H1 (cell line): ENCODE results near the gene SCGB2B2. TPM values are rescaled to one million over a fixed set of nuclear protein-coding genes. Genes with fewer than 3 reads are reported as not detected.

Experiments
- CTCF ChIA-PET: fragments of 300-600 bp; sonication (Branson Sonifier 250); formaldehyde crosslinking; loops from one replicate; lab custom pipeline; 2021; ENCODE audit not compliant: partially characterized antibody; lab: Charles Lee
- POLR2A ChIA-PET: fragments of 300-600 bp; sonication (Branson Sonifier 250); formaldehyde crosslinking; loops from one replicate; lab custom pipeline; 2021; ENCODE audit warnings: inconsistent platforms; ENCODE audit not compliant: partially characterized antibody; lab: Charles Lee
- DNase-seq, 2 experiments: peaks; one replicate each; pipeline versions ENCODE4 v3.0.0 to v3.0.0-alpha.2; 2010 to 2022; ENCODE audit warnings: low spot score in 2 of 2, low read depth in 1 of 2, mixed read lengths in 1 of 2
- FAIRE-seq: peaks from 2 replicates; lab custom pipeline; 2011; peaks lifted over from hg19 to GRCh38; lab: Jason Lieb, UNC
- H2AFZ ChIP-seq: 2 replicates; pipeline ENCODE4 v1.8.1; 2012; ENCODE audit warnings: low read length, inconsistent platforms
- H2AK5ac ChIP-seq: 2 replicates; pipeline ENCODE4 v1.6.1; 2013; ENCODE audit warnings: low read depth, low read length
- H2BK120ac ChIP-seq: replicated peaks from 2 replicates; pipeline ENCODE3; 2013; ENCODE audit warnings: low read depth, low read length, inconsistent platforms
- H2BK12ac ChIP-seq: 2 replicates; pipeline ENCODE4 v1.6.1; 2013; ENCODE audit warnings: low read depth, low read length
- H2BK15ac ChIP-seq: 2 replicates; pipeline ENCODE4 v1.6.1; 2013; ENCODE audit warnings: low read length
- H2BK20ac ChIP-seq: 2 replicates; pipeline ENCODE4 v1.6.1; 2013; ENCODE audit warnings: low read length
- H2BK5ac ChIP-seq: 2 replicates; pipeline ENCODE4 v1.6.1; 2013; ENCODE audit warnings: low read depth, low read length
- H3K14ac ChIP-seq: 2 replicates; pipeline ENCODE4 v1.6.1; 2013; ENCODE audit warnings: inconsistent platforms; ENCODE audit not compliant: insufficient read length
- H3K18ac ChIP-seq: 2 replicates; pipeline ENCODE4 v1.6.1; 2013; ENCODE audit warnings: low read length; ENCODE audit errors: extremely low read depth
- H3K23ac ChIP-seq: 2 replicates; pipeline ENCODE4 v1.6.1; 2013; ENCODE audit warnings: inconsistent platforms; ENCODE audit not compliant: insufficient read length
- H3K23me2 ChIP-seq: 2 replicates; pipeline ENCODE4 v1.6.1; 2013; ENCODE audit warnings: low read depth, low read length
- H3K27ac ChIP-seq: 2 replicates; pipeline ENCODE4 v1.6.1; 2011; ENCODE audit warnings: low read depth, low read length, inconsistent platforms
- H3K27me3 ChIP-seq, 4 experiments: replicated peaks in 1 of 4; 1 replicate in 1 of 4; 2 replicates in 3 of 4; pipeline versions ENCODE4 v1.6.1 to v1.8.1; 2011 to 2013; ENCODE audit warnings: low read length in 3 of 4, mild to moderate bottlenecking in 3 of 4, inconsistent platforms in 2 of 4, mixed read lengths in 2 of 4, moderate library complexity in 1 of 4; ENCODE audit not compliant: control insufficient read depth in 3 of 4, insufficient read depth in 3 of 4; ENCODE audit errors: extremely low read depth in 1 of 4
- H3K36me3 ChIP-seq, 4 experiments: 2 replicates each; pipeline versions ENCODE4 v1.6.1 to v1.8.1; 2011 to 2013; ENCODE audit warnings: mild to moderate bottlenecking in 4 of 4, low read length in 3 of 4, moderate library complexity in 2 of 4, control low read depth in 1 of 4, inconsistent platforms in 1 of 4; ENCODE audit not compliant: insufficient read depth in 4 of 4, control insufficient read depth in 2 of 4
- H3K4ac ChIP-seq: replicated peaks from 2 replicates; pipeline ENCODE3; 2013; ENCODE audit warnings: low read length, low read depth, mixed read lengths, inconsistent platforms; ENCODE audit not compliant: insufficient read length
- H3K4me1 ChIP-seq, 4 experiments: replicated peaks in 1 of 4; 1 replicate in 1 of 4; 2 replicates in 3 of 4; pipeline versions ENCODE4 v1.6.1 to v1.8.1; 2011 to 2013; ENCODE audit warnings: low read length in 3 of 4, inconsistent platforms in 2 of 4, mixed read lengths in 1 of 4; ENCODE audit not compliant: insufficient read depth in 4 of 4, control insufficient read depth in 3 of 4
- H3K4me2 ChIP-seq, 2 experiments: 2 replicates each; pipeline versions ENCODE4 v1.6.1 to v1.8.1; 2011 to 2013; ENCODE audit warnings: low read depth in 2 of 2, low read length in 2 of 2, control low read depth in 1 of 2, inconsistent platforms in 1 of 2, mild to moderate bottlenecking in 1 of 2; ENCODE audit not compliant: insufficient read depth in 1 of 2
- H3K4me3 ChIP-seq, 4 experiments: fragments of 200-600, 300-600 bp in 1 of 4; sonication (generic), shearing (Covaris generic), sonication (Bioruptor Twin) in 1 of 4; 2 replicates each; pipeline versions ENCODE4 v1.5.1 to v1.8.1; 2011 to 2016; ENCODE audit warnings: low read length in 4 of 4, low read depth in 3 of 4, control low read depth in 2 of 4, inconsistent platforms in 2 of 4, mild to moderate bottlenecking in 2 of 4, mixed read lengths in 1 of 4, moderate library complexity in 1 of 4; ENCODE audit not compliant: insufficient read depth in 2 of 4; ENCODE audit errors: extremely low read depth in 1 of 4
- H3K56ac ChIP-seq: replicated peaks from 2 replicates; pipeline ENCODE3; 2013; ENCODE audit warnings: low read depth, mild to moderate bottlenecking, mixed read lengths, low read length, inconsistent platforms; ENCODE audit not compliant: insufficient read length
- H3K79me1 ChIP-seq: 2 replicates; pipeline ENCODE4 v1.6.1; 2013; ENCODE audit warnings: low read depth, low read length, control low read depth
- H3K79me2 ChIP-seq, 2 experiments: 2 replicates each; pipeline versions ENCODE4 v1.6.1 to v1.8.1; 2012 to 2013; ENCODE audit warnings: low read length in 2 of 2, mild to moderate bottlenecking in 2 of 2, inconsistent platforms in 1 of 2; ENCODE audit not compliant: insufficient read depth in 2 of 2, control insufficient read depth in 1 of 2
- H3K9ac ChIP-seq, 4 experiments: replicated peaks in 1 of 4; 1 replicate in 1 of 4; 2 replicates in 3 of 4; pipeline versions ENCODE4 v1.6.1 to v1.8.1; 2011 to 2013; ENCODE audit warnings: low read depth in 3 of 4, low read length in 3 of 4, control low read depth in 2 of 4, mild to moderate bottlenecking in 2 of 4, moderate library complexity in 2 of 4, inconsistent platforms in 1 of 4; ENCODE audit errors: extremely low read depth in 1 of 4
- H3K9me3 ChIP-seq, 2 experiments: 2 replicates each; pipeline versions ENCODE4 v1.6.1 to v1.8.1; 2012 to 2013; ENCODE audit warnings: mild to moderate bottlenecking in 2 of 2, moderate library complexity in 2 of 2, control low read depth in 1 of 2, inconsistent platforms in 1 of 2, low read depth in 1 of 2, low read length in 1 of 2, mixed read lengths in 1 of 2; ENCODE audit not compliant: insufficient read depth in 2 of 2
- H4K20me1 ChIP-seq, 2 experiments: replicated peaks in 1 of 2; 2 replicates each; pipeline versions ENCODE3 to v1.8.1; 2011 to 2013; ENCODE audit warnings: inconsistent platforms in 2 of 2, low read length in 2 of 2, mild to moderate bottlenecking in 1 of 2; ENCODE audit not compliant: insufficient read depth in 2 of 2, control insufficient read depth in 1 of 2
- H4K5ac ChIP-seq: 2 replicates; pipeline ENCODE4 v1.6.1; 2013; ENCODE audit warnings: low read length, low read depth, mixed read lengths, inconsistent platforms; ENCODE audit not compliant: insufficient read length
- H4K8ac ChIP-seq: 2 replicates; pipeline ENCODE4 v1.8.0; 2013; ENCODE audit warnings: mild to moderate bottlenecking, moderate library complexity, low read length, inconsistent platforms; ENCODE audit not compliant: insufficient read depth; ENCODE audit errors: extremely low read depth
- H4K91ac ChIP-seq: replicated peaks from 2 replicates; pipeline ENCODE3; 2013; ENCODE audit warnings: low read length, mixed read lengths, inconsistent platforms; ENCODE audit not compliant: insufficient read length
- GTF2F1 ChIP-seq: IDR thresholded peaks from 2 replicates; pipeline ENCODE4 v1.6.1; 2012; ENCODE audit warnings: low read depth, low read length, improper control_type of control experiment, borderline replicate concordance
- NANOG ChIP-seq: IDR thresholded peaks from 2 replicates; pipeline ENCODE4 v1.6.1; 2011; ENCODE audit warnings: low read length, low read depth, mild to moderate bottlenecking, inconsistent platforms; ENCODE audit not compliant: insufficient read depth, poor library complexity, severe bottlenecking
- WGBS, 2 experiments: shearing (Covaris generic) in 1 of 2; methylation state at CpG; one replicate each; pipeline versions ENCODE4 v1.1.6 to v1.1.7; 2013 to 2015; ENCODE audit warnings: low lambda C conversion rate in 2 of 2, mixed read lengths in 2 of 2, inconsistent platforms in 1 of 2, low coverage in 1 of 2, missing lambda C conversion rate in 1 of 2; ENCODE audit not compliant: insufficient replicate concordance in 2 of 2, insufficient coverage in 1 of 2, insufficient read length in 1 of 2; ENCODE audit errors: extremely low coverage in 1 of 2, missing lambda C conversion rate in 1 of 2; 5-methylcytosine and 5-hydroxymethylcytosine counted together
- polyA plus RNA-seq, 7 experiments: library from polyadenylated mRNA; depleted of rRNA in 3 of 7; stranded (reverse) in 5 of 7; unstranded in 2 of 7; fragments of >200 nt in 5 of 7; fragments of 200-250 nt in 2 of 7; gene quantifications; 1 replicate in 5 of 7; 2 replicates in 1 of 7; 4 replicates in 1 of 7; pipeline versions ENCODE4 v1.2.1 to v1.2.3, GENCODE V29; 2011 to 2013; ENCODE audit warnings: missing spikeins in 2 of 7, mixed read lengths in 2 of 7
- total RNA-seq: library from RNA; stranded (reverse); fragmentation: NEBNext Ultra II Directional; extraction: Animal tissue kit (Norgen Biotek cat#: 25700); gene quantifications from 2 replicates; pipeline ENCODE4 v1.2.1, GENCODE V29; 2021

SCGB2B2 gene
- total and polyA plus RNA-seq, 2 of the 8 experiments (the other 6 are each of a cell fraction or from before 2014, with no cell fraction given): 0.09 TPM; not detected in 1

DNA sequence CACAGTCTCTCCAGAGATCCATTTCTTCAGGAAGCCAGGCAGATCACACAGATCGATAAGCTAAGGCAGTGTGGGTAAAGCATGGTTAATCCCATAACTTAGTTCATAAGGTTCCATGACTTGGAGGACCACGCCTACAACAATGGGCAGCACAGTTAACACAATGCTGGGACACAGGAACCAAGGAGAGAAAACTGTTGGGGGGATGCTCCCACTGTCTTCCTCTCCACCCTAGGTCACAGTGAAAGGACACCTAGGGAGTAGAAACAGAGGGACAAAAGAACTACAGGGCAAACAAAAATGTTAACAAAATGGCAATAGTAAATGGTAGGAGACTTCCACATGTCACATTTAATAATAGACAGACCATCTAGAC, 36.3 kb upstream of the SCGB2B2 start:
- WGBS, 2 experiments: 66% methylated on average over 2 of the region's 2 CpGs; no CpG with 5 or more reads in 1 of the 2 experiments
- H3K79me1 ChIP-seq: no peaks in the 10 kb centered on the region
- DNase-seq (no peak), FAIRE-seq (no peak)
- no peaks in the 10 kb centered on the region for H3K27me3 ChIP-seq
- H2BK20ac ChIP-seq: no peak overlapping the region
- H2BK5ac ChIP-seq: no peak overlapping the region
- no peak overlapping the region for H3K4me2 ChIP-seq
- no peak overlapping the region for H4K5ac ChIP-seq
- H3K23ac ChIP-seq: no peak overlapping the region
- no peak overlapping the region for H2AFZ ChIP-seq
- no peak overlapping the region for H3K27ac ChIP-seq
- TF ChIP-seq GTF2F1 (no peak), NANOG (no peak)
- no peak overlapping the region for H2BK120ac ChIP-seq
- no peak overlapping the region for H4K91ac ChIP-seq
- H3K79me2 ChIP-seq: no peaks in the 10 kb centered on the region
- H2BK12ac ChIP-seq: no peak overlapping the region
- H4K20me1 ChIP-seq: no peaks in the 10 kb centered on the region
- H3K4me1 ChIP-seq: no peaks in the 10 kb centered on the region
- H3K4me3 ChIP-seq: no peak overlapping the region
- H3K9me3 ChIP-seq: peaks cover 31 to 42% of the 10 kb centered on the region in 2 experiments
- H3K36me3 ChIP-seq: no peaks in the 10 kb centered on the region
- no peak overlapping the region for H4K8ac ChIP-seq
- H3K56ac ChIP-seq: no peak overlapping the region
- ChIA-PET POLR2A (interaction anchor here (1.4 to 2.4 kb wide), 2 partner anchors 36 to 213 kb away, joined by 4 to 8 read pairs; partner anchors contain the start of genes SCGB2B2 and ZNF302), CTCF (interaction anchor here (0.6 to 6.2 kb wide), 5 partner anchors 17 to 934 kb away, joined by 3 to 46 read pairs (median 3); no protein-coding TSS in a partner anchor)
- H3K14ac ChIP-seq: no peak overlapping the region
- H3K4ac ChIP-seq: no peak overlapping the region
- H3K18ac ChIP-seq: no peak overlapping the region
- no peak overlapping the region for H2AK5ac ChIP-seq
- H2BK15ac ChIP-seq: no peak overlapping the region
- no peak overlapping the region for H3K9ac ChIP-seq
- no peaks in the 10 kb centered on the region; the same call in 1 of the 2 replicates for H3K23me2 ChIP-seq
